NCI-H187 (cell line): Measurements from ENCODE around the gene CMPK1.
"Not testable (repeated sequence)": the region's sequence is repeated elsewhere in the genome, so short reads cannot be mapped to it uniquely, and the experiment has no call there.

ENCODE experiments used
- DNase-seq, 2 experiments: peaks; one replicate each; lab custom pipeline; 2025; lab: John Stamatoyannopoulos, UW

CMPK1 gene

DNA sequence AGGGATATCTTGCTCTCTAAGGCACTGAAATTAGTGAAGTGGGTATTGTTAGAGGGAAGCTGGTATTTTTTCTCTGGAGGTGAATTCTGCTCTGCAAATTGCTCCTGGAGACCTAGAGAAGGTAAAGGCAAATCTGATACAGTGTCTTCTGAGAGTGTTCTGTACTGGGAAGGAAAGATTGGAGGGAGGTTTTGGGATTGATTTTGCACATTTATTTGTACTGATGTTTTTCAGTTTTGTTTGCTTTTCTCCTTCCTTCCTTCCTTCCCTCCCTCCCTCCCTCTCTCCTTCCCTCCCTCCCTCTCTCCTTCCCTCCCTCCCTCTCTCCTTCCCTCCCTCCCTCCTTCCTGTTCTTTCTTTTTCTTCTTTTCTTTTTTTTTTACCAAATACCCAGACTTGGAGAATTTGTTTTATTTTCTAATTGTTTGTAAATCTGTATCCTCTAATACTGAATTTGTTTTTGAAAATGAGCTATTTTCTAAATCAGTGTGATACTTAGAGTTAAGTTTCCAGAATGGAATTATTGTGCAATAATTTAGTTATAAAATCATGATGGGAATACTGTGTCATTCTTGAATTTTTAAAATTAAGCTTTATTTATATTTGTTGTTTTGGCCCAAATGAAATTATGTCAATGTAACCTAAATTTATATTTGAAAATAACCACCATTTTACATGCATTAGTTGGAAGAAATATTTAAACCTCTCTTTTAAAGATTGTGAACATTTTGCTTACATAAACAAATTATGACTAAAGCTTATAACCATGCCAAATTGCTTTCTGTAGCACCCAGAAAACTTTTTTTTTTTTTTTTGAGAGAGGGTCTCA, 4.9 kb downstream of the CMPK1 start:
- no peak for DNase-seq

DNA sequence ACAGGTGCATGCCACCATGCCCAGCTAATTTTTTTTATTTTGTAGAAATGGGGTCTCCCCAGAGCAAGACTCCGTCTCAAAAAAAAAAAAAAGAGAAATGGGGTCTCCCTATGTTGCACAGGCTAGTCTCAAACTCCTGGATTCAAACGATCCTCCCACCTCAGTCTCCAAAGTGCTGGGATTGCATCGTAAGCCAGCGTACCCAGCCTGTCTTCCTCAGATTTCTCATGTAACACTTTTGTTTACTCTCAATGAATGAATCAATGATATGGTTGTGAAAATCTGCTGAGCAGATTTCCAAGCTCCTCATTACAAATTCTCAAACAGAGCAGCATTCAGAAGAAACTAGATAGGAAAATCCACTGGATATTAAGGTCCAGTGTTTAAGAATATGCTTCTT, 6.6 kb downstream of the CMPK1 start:
- no peak for DNase-seq

DNA sequence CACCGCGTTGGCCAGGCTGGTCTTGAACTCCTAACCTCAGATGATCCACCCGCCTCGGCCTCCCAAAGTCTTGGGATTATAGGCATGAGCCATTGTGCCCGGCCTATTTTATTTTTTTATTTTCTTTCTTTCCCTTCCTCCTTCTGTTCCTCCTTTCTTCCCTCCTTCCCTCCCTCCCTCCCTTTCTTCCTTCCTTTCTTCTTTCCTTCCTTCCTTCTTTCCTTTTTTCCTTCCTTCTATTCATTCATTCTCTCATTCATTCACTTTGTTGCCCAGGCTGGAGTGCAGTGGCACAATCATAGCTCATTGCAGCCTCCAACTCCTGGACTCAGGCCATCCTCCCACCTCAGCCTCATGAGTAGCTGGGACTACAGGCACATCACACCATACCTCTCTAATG, 13.4 kb downstream of the CMPK1 start:
- not testable (repeated sequence) for DNase-seq

DNA sequence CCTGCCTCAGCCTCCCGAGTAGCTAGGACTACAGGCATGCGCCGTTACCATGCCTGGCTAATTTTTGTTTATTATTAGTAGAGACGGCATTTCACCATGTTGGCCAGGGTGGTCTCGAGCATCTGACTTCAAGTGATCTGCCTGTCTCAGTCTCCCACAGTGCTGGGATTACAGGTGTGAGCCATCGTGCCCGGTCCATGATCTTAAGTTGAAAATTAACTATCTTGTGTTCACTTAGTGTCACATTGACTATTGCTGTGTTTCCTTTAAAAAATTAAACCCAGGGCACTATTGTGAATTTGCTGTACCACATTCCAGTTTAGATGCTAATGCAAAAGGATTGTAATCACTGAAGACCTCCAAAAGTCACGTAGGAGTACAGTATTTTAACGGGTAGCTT, 14.1 kb downstream of the CMPK1 start:
- DNase-seq, result no peak

DNA sequence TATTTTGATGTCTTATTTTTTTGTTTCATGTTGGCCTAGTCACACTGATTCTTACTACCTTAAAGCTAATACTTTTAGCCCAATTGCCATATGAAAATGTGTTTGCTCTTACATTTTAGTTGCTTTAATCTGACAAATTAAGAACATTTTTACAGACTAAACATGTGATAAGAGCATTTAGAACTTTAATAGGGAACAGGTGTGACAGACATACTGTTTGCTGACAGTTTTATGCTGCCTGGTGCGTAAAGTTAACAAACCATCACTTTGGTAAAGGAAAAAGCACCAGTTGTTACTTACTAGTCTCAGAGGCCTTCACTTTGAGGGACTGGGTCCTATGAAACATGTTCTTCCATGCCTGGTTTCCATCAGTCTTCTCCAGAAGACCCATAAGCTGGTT, 14.7 kb downstream of the CMPK1 start:
- no peak for DNase-seq

DNA sequence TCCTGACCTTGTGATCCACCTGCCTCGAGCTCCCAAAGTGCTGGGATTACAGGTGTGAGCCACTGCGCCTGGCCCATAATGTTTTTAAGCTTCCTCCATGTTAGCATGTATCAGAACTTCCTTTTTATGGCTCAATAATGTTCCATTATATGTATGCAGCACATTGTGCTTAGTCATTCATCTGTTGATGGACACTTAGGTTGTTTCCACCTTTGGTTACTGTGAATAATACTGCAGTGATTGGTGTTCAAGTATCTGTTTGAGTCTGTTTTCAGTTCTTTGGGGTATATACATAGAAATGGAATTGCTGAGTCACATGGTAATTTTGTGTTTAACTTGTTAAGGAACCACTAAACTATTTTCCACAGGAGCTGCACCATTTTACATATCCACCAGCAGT, 17.7 kb downstream of the CMPK1 start:
- DNase-seq, result no peak

DNA sequence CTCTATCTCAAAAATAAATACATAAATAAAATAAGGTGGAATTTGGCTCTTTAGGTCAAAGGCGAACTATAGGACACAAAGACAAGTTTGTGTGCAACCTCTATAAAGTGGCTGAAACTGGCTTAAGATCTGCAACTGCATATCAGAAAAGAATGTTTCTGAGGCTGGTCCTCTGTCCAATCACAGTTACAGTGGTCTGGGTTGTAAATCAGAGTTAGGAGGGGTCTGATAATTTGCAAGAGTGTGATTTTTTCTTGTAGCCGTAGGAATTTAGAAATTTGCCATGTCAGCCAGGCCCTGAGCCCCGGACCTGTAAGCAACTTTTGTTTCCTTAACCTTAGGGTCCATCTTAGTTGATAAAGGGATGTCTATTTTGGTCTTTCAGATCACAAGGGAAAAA, 27.8 kb downstream of the CMPK1 start:
- no peak for DNase-seq

DNA sequence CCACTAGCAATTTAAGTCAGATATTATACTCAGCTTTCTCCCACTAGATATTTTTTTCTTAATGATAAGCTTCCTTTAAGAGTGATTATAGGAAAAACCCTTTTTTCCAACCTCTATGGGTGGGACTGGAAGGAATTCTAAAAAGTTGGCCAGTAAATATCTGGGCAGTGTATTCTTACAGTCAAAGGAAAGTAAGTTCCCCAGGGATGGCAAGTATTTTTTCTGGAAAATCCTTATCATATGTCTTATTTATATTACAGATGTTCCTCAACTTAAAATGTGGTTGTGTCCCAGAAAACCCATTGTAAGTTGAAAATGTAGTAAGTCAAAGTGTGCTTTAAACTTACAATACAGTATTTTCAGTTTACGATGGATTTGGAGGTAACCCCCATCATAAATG, 29.2 kb downstream of the CMPK1 start:
- DNase-seq, result no peak

DNA sequence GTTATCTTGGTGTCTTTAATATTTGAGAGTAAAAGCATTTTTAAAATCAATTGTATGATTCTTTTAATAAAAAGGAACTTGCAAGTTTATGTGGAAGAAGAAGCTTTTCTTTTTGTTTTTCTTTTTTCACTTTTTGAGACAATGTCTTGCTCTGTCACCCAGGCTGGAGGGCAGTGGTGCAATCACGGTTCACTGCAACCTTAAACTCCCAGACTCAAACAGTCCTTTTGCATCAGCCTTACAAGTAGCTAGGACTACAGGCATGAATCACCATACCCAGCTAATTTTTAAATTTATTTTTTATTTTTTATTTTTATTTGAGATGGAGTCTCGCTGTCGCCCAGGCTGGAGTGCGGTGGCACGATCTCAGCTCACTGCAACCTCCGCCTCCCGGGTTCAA, 34.1 kb downstream of the CMPK1 start:
- no peak for DNase-seq

DNA sequence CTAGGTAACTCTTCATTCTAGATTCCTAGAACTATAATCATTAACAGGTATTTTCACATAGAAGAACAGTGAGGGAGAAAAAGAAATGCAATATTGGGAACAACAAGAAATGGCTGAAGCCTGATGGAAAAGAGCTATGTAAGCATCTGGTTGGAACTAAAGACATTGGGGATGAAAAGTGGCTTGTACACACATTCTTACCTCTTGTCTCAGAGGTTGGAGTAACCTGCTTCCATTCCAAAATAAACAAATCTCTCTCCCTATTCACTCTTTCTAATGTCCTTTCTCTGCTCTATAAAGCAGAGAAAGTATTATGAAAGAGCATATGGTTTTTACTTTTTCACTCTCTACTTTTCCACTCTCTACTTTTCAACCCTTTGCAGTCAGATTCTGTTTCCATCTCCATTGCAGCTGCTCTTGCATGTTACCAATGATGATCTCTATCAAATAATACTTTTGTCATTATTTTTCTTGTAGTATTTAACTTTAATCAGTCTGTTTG, 37.5 kb downstream of the CMPK1 start:
- DNase-seq, result no peak

DNA sequence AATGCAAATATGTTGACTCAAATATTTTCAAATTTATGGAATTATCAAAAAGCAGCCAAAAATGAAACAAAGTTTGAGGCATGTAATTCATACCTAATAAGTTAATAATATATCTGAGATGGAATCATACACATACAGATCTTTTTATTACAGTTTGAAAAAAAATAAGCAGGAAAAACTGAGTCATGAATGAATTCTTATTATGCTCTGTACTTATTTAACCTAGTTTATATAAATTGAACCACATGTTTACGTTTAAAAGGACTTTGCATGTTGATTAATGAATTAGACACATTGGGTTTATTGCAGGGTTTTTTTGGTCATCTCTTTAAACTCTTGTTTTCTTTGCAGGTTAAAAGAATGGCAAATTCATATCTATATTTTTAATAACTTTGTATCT, 40.9 kb downstream of the CMPK1 start:
- DNase-seq, result no peak

DNA sequence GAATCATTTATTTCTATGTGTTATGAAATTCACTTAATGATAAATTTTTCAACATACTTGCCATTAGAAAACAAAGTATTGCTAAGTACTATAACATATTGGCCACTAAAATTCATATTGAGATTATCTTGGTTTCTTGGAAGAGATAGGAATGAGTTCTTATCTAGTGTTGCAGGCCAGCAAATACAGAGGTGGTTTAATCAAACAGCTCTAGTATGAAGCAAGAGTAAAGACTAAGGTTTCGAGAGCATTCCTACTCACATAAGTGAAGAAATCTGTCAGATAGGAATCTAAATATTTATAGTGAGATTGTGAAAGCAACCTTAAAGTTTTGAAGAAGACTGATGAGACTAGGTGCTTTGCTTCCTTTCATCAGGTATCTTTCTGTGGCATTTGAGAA, 44.6 kb downstream of the CMPK1 start:
- DNase-seq, result no peak

DNA sequence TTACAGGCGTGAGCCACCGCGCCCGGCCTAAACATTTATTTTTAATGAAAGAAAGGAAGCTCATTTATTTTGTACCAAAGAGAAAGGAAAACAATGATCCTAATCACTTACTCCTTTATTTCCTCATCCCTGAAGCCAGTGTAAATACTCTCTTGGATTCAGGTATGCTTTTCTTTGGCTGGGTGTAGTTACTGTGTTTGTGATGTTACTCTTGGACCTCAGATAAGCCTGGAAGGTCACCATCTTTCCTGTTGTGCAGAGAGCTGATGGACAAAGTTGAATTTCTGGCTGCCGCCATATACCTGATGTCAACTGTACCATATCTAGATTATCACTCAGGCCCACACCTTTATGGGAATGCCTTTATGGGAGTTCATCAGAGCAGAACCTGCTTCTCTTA, 47.1 kb downstream of the CMPK1 start:
- no peak for DNase-seq

DNA sequence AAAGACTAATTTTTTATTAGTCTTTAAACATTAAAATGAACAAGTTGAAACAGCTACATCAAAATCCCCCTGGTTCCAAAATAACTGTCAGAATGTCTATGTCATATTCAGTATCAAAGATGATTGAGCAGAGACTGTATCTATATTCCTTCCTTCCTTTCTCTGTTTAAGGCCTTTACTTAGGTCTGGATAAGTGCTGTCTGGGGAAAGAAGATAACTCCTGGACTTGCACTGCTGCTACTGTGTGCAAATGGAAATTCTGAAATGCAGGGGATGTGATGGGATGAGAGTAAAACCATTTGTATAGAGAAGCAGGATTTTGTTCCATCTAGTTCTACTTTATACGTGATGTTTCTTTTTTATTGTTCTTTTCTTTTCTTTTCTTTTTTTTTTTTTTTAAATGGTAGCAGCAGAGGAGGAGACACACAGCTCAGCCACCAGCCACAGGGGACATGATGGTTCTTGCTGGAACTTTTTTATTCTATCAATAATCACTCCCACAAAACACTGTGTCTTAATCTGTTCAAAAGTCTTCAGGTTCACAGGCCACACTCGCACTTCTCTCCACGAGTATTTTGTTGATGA, 48.9 kb downstream of the CMPK1 start:
- DNase-seq, result no peak

DNA sequence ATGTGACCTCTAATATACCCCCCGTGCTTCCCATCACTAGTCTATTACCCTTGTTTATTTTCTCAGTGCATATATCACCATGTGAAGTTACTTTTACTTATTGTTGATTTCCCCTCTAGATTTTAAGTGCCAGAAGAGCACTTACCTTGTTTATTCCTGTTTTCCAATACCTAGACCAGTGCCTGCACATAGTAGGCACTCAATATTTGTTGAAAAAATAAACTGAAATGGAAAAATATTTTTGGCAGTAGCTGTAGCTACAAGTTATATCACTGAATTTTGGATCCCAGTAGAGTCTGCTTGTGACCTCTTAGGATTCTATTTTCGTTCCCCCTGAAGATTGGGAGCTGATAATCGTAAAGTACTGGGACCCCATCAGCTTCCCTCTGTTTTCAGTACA, 50.5 kb downstream of the CMPK1 start:
- no peak for DNase-seq

DNA sequence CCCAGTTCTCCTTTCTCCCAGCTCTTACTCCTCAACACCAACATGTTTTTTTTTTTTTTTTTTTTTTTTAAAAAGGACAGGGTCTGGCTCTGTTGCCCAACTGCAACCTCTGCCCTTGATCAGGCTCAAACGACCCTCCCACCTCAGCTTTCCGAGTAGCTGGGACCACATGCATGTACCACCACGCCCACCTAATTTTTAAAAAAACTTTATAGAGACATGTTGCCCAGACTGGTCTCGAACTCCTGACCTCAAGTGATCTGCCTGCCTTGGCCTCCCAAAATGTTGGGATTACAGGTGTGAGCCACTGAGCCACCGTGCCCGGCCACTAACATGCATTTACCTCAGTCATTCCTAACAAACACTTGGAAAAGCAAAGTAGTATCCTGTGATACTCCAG, 51.4 kb downstream of the CMPK1 start:
- DNase-seq, result no peak

DNA sequence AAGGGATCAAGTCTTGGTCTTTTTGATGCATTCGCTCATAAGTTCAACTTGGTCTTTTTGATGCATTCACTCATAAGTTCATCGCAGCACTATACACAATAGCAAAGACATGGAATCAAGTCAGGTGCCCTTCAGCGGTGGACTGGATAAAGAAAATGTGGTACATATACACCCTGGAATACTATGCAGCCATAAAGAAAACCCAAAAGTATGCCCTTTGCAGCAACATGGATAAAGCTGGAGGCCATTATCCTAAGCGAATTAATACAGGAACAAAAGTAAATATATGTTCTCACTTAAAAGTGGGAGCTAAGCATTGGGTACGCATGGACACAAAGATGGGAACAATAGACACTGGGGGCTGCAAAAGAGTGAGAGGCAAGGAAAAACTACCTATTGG, 52.7 kb downstream of the CMPK1 start:
- no peak for DNase-seq

DNA sequence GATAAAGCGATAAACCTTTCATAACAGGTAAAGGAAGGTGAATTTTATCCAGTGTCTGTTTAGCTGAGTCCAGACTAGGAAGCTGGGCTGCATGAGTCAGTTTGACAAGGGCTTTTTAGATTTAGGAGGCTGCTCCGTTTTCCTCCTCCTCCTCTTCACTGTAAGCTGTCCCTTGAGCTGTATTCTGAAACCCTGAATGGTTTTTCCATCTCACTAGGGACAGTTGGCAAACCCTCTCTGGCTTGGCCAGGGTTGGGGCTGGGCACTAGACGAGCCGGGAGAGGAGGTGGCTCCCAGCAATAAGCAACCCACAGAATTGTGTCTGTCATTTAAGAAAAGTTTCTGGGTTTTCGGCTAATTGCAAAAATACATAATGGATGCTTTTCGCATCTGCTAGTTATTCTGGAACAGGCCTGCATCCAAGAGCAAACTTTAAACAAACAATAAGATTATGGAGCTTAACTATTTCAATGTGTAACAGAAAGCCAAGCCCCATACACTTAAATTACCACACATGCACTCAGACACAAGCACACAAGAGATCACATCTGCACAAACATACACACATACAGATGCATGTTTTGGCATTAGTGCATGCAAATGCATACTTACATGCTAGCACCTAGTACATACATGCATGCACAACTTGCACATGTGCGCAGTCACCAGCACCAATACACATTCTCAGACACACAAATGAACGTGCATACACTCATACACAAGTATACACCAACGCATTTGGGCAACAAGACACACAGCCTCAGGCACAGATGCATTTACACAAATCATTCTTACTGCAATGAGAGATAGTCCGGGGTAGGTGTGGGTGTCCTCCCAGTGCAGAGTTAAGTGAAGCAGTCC, 54.7 kb downstream of the CMPK1 start:
- no peak for DNase-seq

DNA sequence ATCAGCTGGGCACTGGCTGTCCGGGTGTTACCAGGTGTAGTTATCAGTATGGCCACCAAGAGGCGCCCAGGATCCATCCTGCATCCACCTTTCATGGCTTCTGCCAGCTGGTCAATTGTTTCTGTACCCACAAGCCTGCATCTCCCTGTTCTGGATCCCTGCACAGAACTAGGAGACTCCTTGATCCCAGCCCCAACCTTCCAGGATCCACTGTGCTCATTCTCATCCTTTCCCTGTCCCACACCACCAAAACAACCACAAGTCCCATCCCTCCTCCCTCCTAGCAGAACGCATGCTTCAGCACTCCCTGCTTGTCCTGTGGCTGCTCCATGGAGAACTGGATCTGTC, 55.3 kb downstream of the CMPK1 start:
- DNase-seq, result peak in 1 of 2 experiments; percentile 31

DNA sequence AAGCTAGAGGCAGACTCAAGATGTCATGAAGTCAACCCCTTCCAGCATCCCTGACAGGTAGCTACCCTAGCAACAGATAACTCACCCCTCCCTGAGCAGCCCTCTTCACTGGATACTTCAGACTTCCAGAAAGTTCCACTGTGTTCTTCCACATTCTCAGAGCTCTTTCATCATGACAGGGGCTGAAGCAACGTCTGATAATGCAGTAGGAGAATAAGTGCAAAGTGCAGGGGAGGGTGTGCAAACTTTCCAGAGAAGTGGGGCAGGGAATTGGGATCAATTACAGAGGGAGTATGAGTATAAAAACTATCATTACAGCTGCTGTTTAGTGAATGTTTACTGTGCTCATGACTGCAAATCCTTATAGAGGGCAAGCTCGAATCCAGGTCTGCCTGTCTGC, 56.1 kb downstream of the CMPK1 start:
- DNase-seq, result no peak

DNA sequence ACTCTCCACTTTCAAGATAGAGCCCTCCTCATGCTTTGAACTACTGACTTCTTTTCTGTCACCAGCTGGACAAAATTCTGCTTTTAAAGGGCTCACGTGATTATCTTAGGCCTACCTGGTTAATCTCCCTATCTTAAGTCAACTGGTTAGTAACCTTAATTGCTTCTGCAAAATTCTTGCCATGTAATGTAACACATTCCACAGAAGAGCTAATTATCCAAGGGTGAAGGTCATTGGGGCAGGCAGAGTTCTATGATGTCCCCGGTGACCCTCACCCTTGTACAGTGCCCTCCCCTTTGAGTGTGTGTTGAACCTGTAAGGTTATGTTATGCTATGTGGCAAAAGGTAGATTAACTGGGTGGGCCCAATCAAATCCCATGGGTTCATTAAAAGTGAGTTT, 57.3 kb downstream of the CMPK1 start:
- no peak for DNase-seq

DNA sequence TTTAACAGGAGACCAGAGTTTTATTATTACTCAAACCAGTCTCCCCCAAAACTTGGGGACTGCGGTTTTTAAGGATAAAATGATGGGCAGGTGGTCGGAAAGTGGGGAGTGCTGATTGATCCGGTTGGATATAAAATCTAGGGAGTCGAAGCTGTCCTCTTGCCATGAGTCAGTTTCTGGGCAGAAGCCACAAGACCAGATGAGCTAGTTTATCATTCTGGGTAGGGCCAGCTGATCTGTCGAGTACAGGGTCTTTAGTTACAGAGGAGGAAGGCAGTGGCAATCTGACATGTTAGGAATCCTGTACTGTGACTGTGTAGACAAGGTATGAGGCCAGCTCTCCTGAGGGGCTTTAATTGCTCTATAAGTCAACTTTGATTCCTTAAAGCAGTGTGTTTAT, 59.6 kb downstream of the CMPK1 start:
- no peak for DNase-seq

DNA sequence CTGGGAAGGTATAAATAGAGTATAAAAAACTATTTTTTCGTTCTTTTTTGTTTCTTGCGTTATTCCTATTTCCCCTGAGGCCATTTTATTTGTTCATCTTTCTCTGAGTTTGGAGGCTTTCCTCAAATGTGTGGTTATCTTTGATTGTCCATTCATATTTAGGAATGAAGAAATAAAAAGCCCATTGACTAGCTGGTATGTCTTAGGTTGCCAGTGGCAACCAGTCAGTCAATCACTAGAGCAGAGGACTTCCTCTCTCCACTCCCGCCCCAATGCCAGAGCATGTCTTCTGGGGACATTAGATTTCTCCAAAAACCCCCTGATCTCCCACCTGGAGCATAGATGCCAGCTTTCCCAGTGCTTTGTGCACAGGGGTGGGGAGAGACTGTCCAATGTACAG, 61.8 kb downstream of the CMPK1 start:
- DNase-seq, result no peak
